HG02938 (cell line): ENCODE results near the gene FRRS1L.

Source experiments
- ATAC-seq: cut with Tn5 transposase; IDR thresholded peaks from one replicate; pipeline ENCODE4 v1.9.1; 2021; ENCODE audit warnings: mild to moderate bottlenecking, moderate library complexity; ENCODE audit not compliant: unreplicated experiment

FRRS1L gene

GRCh38 chr9:109176963-109177362, 9.9 kb upstream of the FRRS1L start:
- no peak for ATAC-seq

GRCh38 chr9:109176386-109176785, 9.3 kb upstream of the FRRS1L start:
- ATAC-seq: no peak

- ATAC-seq: no peak
These were observed 5.9 kb upstream of the FRRS1L start for GRCh38 chr9:109172935-109173334.

- no peak for ATAC-seq
These were observed 4.9 kb upstream of the FRRS1L start for GRCh38 chr9:109171926-109172325.

GRCh38 chr9:109168170-109168569, 1.1 kb upstream of the FRRS1L start:
- no peak for ATAC-seq

- ATAC-seq: no peak
These were observed 667 bp upstream of the FRRS1L start for GRCh38 chr9:109167716-109168115.

GRCh38 chr9:109166171-109166770, 778 bp downstream of the FRRS1L start:
- no peak for ATAC-seq

GRCh38 chr9:109164042-109164441, 3.0 kb downstream of the FRRS1L start:
- ATAC-seq: peak; percentile 59

- no peak for ATAC-seq
These were observed 3.9 kb downstream of the FRRS1L start for GRCh38 chr9:109163194-109163593.

- no peak for ATAC-seq
These were observed 4.4 kb downstream of the FRRS1L start for GRCh38 chr9:109162677-109163076.

GRCh38 chr9:109161471-109161870, 5.6 kb downstream of the FRRS1L start:
- ATAC-seq: no peak

- no peak for ATAC-seq
These were observed 7.5 kb downstream of the FRRS1L start for GRCh38 chr9:109159583-109159982.

GRCh38 chr9:109158651-109159050, 8.4 kb downstream of the FRRS1L start:
- ATAC-seq: no peak

- ATAC-seq: no peak
These were observed 10.3 kb downstream of the FRRS1L start for GRCh38 chr9:109156708-109157107.

- ATAC-seq: no peak
These were observed 16.0 kb downstream of the FRRS1L start for GRCh38 chr9:109150925-109151545.

GRCh38 chr9:109149722-109150121, 17.3 kb downstream of the FRRS1L start:
- no peak for ATAC-seq

- no peak for ATAC-seq
These were observed 18.0 kb downstream of the FRRS1L start for GRCh38 chr9:109149089-109149488.

GRCh38 chr9:109145051-109145450, 22.0 kb downstream of the FRRS1L start:
- ATAC-seq: no peak

GRCh38 chr9:109143881-109144562, 23.0 kb downstream of the FRRS1L start:
- ATAC-seq: peak; percentile 99

- no peak for ATAC-seq
These were observed 25.7 kb downstream of the FRRS1L start for GRCh38 chr9:109141375-109141774.

- no peak for ATAC-seq
These were observed 27.2 kb downstream of the FRRS1L start for GRCh38 chr9:109139851-109140250.

GRCh38 chr9:109138421-109138820, 28.6 kb downstream of the FRRS1L start:
- ATAC-seq: no peak
